ENCODE data around the gene NUP210. TPM values are rescaled to one million over a fixed set of nuclear protein-coding genes. Genes with fewer than 3 reads are reported as not detected.

The NUP210 gene
- total and polyA plus RNA-seq, 2 of the 13 experiments (the other 11 are each of a cell fraction or from before 2014, with no cell fraction given): 31.6 to 35.2 TPM

DNA sequence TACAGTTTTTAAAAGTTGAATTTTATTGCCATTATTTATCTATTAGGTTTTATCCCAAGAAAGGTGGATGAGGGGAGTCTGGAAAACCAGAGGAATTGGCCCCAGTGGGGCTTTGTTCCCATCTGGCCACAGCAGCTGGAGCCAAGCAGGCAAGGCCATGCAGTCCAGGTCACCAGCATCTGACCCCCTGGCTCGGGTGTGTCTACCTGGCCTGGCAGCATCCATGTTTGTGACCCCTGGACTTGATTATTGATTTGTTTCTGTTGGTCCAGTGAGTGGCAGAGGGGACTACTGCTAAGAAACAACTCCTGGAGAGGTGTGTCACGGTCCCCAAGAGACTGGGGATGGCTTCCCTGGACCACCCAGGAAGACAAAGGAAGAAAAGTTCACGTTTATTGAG is 111.1 kb downstream of the NUP210 start (continued):
- TF ChIP-seq EP300 (IDR thresholded peaks at IDR 0.05; ENCODE audit: low read depth in 2 of 2, low read length in 2 of 2): no peak
- no peak for TF ChIP-seq EP300 (CRISPR knock-in tag; IDR thresholded peaks at IDR 0.05; ENCODE audit: borderline replicate concordance)
- no peak for TF ChIP-seq ZNF598 (CRISPR knock-in tag; IDR thresholded peaks at IDR 0.05; ENCODE audit: borderline replicate concordance)
- TF ChIP-seq GATAD2A (CRISPR knock-in tag; IDR thresholded peaks at IDR 0.05): 0 out of 2 replicates have a peak, but pooled peaks have one; percentile 13
- TF ChIP-seq, protein P1, sequence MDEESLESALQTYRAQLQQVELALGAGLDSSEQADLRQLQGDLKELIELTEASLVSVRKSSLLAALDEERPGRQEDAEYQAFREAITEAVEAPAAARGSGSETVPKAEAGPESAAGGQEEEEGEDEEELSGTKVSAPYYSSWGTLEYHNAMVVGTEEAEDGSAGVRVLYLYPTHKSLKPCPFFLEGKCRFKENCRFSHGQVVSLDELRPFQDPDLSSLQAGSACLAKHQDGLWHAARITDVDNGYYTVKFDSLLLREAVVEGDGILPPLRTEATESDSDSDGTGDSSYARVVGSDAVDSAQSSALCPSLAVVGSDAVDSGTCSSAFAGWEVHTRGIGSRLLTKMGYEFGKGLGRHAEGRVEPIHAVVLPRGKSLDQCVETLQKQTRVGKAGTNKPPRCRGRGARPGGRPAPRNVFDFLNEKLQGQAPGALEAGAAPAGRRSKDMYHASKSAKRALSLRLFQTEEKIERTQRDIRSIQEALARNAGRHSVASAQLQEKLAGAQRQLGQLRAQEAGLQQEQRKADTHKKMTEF (CRISPR knock-in tag; IDR thresholded peaks at IDR 0.05): no peak
- no peak for TF ChIP-seq ZBTB14 (CRISPR knock-in tag; IDR thresholded peaks at IDR 0.05)

- POLR2A ChIA-PET: no interaction called here
- BruUV-seq (replicated peaks): no TSS peak
- WGBS (ENCODE audit: low lambda C conversion rate): 23% methylated on average over 4 of the region's 6 CpGs
- TF ChIP-seq ZNF749 (CRISPR knock-in tag; IDR thresholded peaks at IDR 0.05; ENCODE audit: borderline replicate concordance) (no peak), STAG1 (CRISPR knock-in tag; IDR thresholded peaks at IDR 0.05) (peak; percentile 69), KLF11 (CRISPR knock-in tag; IDR thresholded peaks at IDR 0.05) (no peak), ZNF576 (CRISPR knock-in tag; IDR thresholded peaks at IDR 0.05) (no peak), ADNP (CRISPR knock-in tag; IDR thresholded peaks at IDR 0.05) (no peak), ZFP90 (CRISPR knock-in tag; IDR thresholded peaks at IDR 0.05; ENCODE audit: borderline replicate concordance) (no peak), ZFP62 (CRISPR knock-in tag; IDR thresholded peaks at IDR 0.05) (no peak), ZNF776 (CRISPR knock-in tag; IDR thresholded peaks at IDR 0.05) (no peak), KDM5A (IDR thresholded peaks at IDR 0.05; ENCODE audit: borderline replicate concordance, low read length) (no peak), SMC3 (IDR thresholded peaks at IDR 0.05; ENCODE audit: low read length) (peak; percentile 33; the same call in 1 of the 2 replicates), ZFP41 (CRISPR knock-in tag; IDR thresholded peaks at IDR 0.05; ENCODE audit: borderline replicate concordance) (no peak), HOXD1 (CRISPR knock-in tag; IDR thresholded peaks at IDR 0.05) (no peak), ZNF503 (CRISPR knock-in tag; IDR thresholded peaks at IDR 0.05) (no peak)
- TF ChIP-seq, protein P2, sequence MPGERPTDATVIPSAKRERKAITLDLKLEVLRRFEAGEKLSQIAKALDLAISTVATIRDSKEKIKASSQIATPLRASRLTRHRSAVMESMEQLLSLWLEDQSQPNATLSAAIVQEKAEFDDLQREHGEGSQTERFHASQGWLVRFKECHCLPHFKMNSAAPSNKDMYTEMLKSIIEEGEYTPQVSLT (CRISPR knock-in tag; IDR thresholded peaks at IDR 0.05; ENCODE audit: borderline replicate concordance, low read depth): no peak
These were observed 111.7 kb downstream of the NUP210 start for GRCh38 chr3:13308380-13308801.

More at GRCh38 chr3:13308380-13308801, 111.7 kb downstream of the NUP210 start:
- DNase-seq (ENCODE audit: low spot score) (peak; percentile 47), FAIRE-seq (peak; percentile 83), ATAC-seq (peak; percentile 75)
- Histone ChIP-seq H3K4me3 (replicated peaks in 1 of 3; ENCODE audit: insufficient read depth in 1 of 3, low read depth in 2 of 3, low read length in 3 of 3) (no peak overlapping the region), H3K79me2 (ENCODE audit: insufficient read depth, low read length) (no peaks in the 10 kb centered on the region), H4K20me1 (ENCODE audit: insufficient read depth, low read length) (no peaks in the 10 kb centered on the region), H2AFZ (ENCODE audit: low read length) (no peak overlapping the region), H3K4me2 (ENCODE audit: low read depth, low read length) (no peak overlapping the region), H3K9ac (ENCODE audit: insufficient read depth, low read depth, low read length) (no peak overlapping the region), H3K4me1 (ENCODE audit: insufficient read depth, low read length) (peaks cover 17% of the 10 kb centered on the region), H3K36me3 (replicated peaks in 1 of 2; ENCODE audit: control insufficient read depth in 1 of 2, insufficient read depth in 2 of 2, low read length in 2 of 2) (no peaks in the 10 kb centered on the region), H3K27me3 (ENCODE audit: control insufficient read depth in 1 of 2, insufficient read depth in 2 of 2, low read length in 2 of 2) (peaks cover 2 to 6% of the 10 kb centered on the region in 2 experiments; a peak in 2 of 5 replicates), H3K9me3 (ENCODE audit: low read length) (no peaks in the 10 kb centered on the region), H3K27ac (ENCODE audit: extremely low read length, insufficient read depth, low read length) (no peak overlapping the region)
- in situ Hi-C loops (cut with HindIII; ENCODE audit: extremely low pct_ligation_motif_present, low pct_unique_long_range_greater_than_20kb) (no loop called here), intact Hi-C loops (cut with micrococcal nuclease; ENCODE audit: unreplicated experiment) (loop anchor here (10.0 kb wide), 1 partner anchor 146 kb away; no protein-coding TSS in a partner anchor)
- CTCF ChIA-PET (ENCODE audit: low intra/inter-chr PET ratio, low total read pairs): interaction anchor here (0.8 to 1.1 kb wide), 3 partner anchors 79 to 217 kb away, joined by 3 read pairs; no protein-coding TSS in a partner anchor

Measured in HepG2 (cell line).